Measurements from ENCODE around the gene TMEM125. TPM values are rescaled to one million over a fixed set of nuclear protein-coding genes. Genes with fewer than 3 reads are reported as not detected.

Gene TMEM125
- total RNA-seq, 2 experiments from 2014 or later, result 0.23 TPM; not detected in 1

GRCh38 chr1:43237121-43237520 is 32.7 kb upstream of the TMEM125 start:
- H3K79me2 ChIP-seq (ENCODE audit: insufficient read depth, low read depth, low read length), result no peaks in the 10 kb centered on the region
- H3K4me3 ChIP-seq (ENCODE audit: low read depth, low read length, poor library complexity, severe bottlenecking), result no peak overlapping the region
- no peaks in the 10 kb centered on the region for H3K9me2 ChIP-seq (ENCODE audit: insufficient read depth, low read length)
- no TSS peak for BruUV-seq (replicated peaks)
- no peak overlapping the region for H3K4me2 ChIP-seq (ENCODE audit: low read length)
- no peaks in the 10 kb centered on the region for H3K36me3 ChIP-seq (ENCODE audit: insufficient read depth, low read length)
- TF ChIP-seq CTCF (conservative IDR thresholded peaks at IDR 0.05; ENCODE audit: low read length), result no peak
- no peak for TF ChIP-seq EZH2phosphoT487 (IDR thresholded peaks at IDR 0.05; ENCODE audit: borderline replicate concordance, low read depth, low read length)
- intact Hi-C loops (cut with micrococcal nuclease; ENCODE audit: unreplicated experiment), result no loop called here
- H3K9me3 ChIP-seq (ENCODE audit: low read length), result peaks cover 6% of the 10 kb centered on the region; the same call in 1 of the 2 replicates
- POLR2A ChIA-PET, result no interaction called here
- no peak overlapping the region for H3K27ac ChIP-seq (ENCODE audit: low read depth, low read length, poor library complexity, severe bottlenecking)
- peaks cover 26% of the 10 kb centered on the region for H3K4me1 ChIP-seq (ENCODE audit: insufficient read depth, low read length, poor library complexity, severe bottlenecking)
- no peak overlapping the region for H2AFZ ChIP-seq (ENCODE audit: low read length)
- CTCF ChIA-PET (ENCODE audit: unreplicated experiment), result interaction anchor here (2.3 kb wide), 1 partner anchor 178 kb away, joined by 10 read pairs; no protein-coding TSS in a partner anchor
- no peaks in the 10 kb centered on the region for H4K20me1 ChIP-seq (ENCODE audit: insufficient read depth, low read length)
- DNase-seq (ENCODE audit: low spot score), result no peak

- ChIA-PET CTCF (ENCODE audit: unreplicated experiment) (interaction anchor here (1.4 to 2.3 kb wide), 2 partner anchors 120 to 177 kb away, joined by 3 to 10 read pairs; no protein-coding TSS in a partner anchor), POLR2A (interaction anchor here (0.7 to 2.4 kb wide), 2 partner anchors 19 to 120 kb away, joined by 3 to 11 read pairs; partner anchors contain the start of gene CDC20)
- Histone ChIP-seq H3K9me3 (ENCODE audit: low read length) (peaks cover 6% of the 10 kb centered on the region; the same call in 1 of the 2 replicates), H3K79me2 (ENCODE audit: insufficient read depth, low read depth, low read length) (no peaks in the 10 kb centered on the region), H3K36me3 (ENCODE audit: insufficient read depth, low read length) (no peaks in the 10 kb centered on the region), H3K4me2 (ENCODE audit: low read length) (peak overlapping the region; percentile 64), H2AFZ (ENCODE audit: low read length) (peak overlapping the region; percentile 78; the same call in 1 of the 2 replicates), H3K27ac (ENCODE audit: low read depth, low read length, poor library complexity, severe bottlenecking) (no peak overlapping the region), H3K4me1 (ENCODE audit: insufficient read depth, low read length, poor library complexity, severe bottlenecking) (peaks cover 26% of the 10 kb centered on the region), H4K20me1 (ENCODE audit: insufficient read depth, low read length) (no peaks in the 10 kb centered on the region), H3K4me3 (ENCODE audit: low read depth, low read length, poor library complexity, severe bottlenecking) (no peak overlapping the region), H3K9me2 (ENCODE audit: insufficient read depth, low read length) (no peaks in the 10 kb centered on the region)
- TF ChIP-seq EZH2phosphoT487 (IDR thresholded peaks at IDR 0.05; ENCODE audit: borderline replicate concordance, low read depth, low read length) (no peak), CTCF (conservative IDR thresholded peaks at IDR 0.05; ENCODE audit: low read length) (peak; percentile 81)
- DNase-seq (ENCODE audit: low spot score), result peak; percentile 67
- intact Hi-C loops (cut with micrococcal nuclease; ENCODE audit: unreplicated experiment), result loop anchor here (1.0 kb wide), 2 partner anchors 120 to 176 kb away; partner anchors contain the start of gene CDC20
- BruUV-seq (replicated peaks), result no TSS peak
Observed at GRCh38 chr1:43238085-43238484, 31.7 kb upstream of the TMEM125 start.

GRCh38 chr1:43238991-43239469 is 30.8 kb upstream of the TMEM125 start:
- TF ChIP-seq CTCF (conservative IDR thresholded peaks at IDR 0.05; ENCODE audit: low read length) (no peak), EZH2phosphoT487 (IDR thresholded peaks at IDR 0.05; ENCODE audit: borderline replicate concordance, low read depth, low read length) (no peak)
- intact Hi-C loops (cut with micrococcal nuclease; ENCODE audit: unreplicated experiment), result loop anchor here (1.0 kb wide), 2 partner anchors 119 to 175 kb away; partner anchors contain the start of gene CDC20
- H3K9me2 ChIP-seq (ENCODE audit: insufficient read depth, low read length), result no peaks in the 10 kb centered on the region
- peaks cover 6% of the 10 kb centered on the region; the same call in 1 of the 2 replicates for H3K9me3 ChIP-seq (ENCODE audit: low read length)
- peak; percentile 22 for DNase-seq (ENCODE audit: low spot score)
- ChIA-PET POLR2A (interaction anchor here (0.5 to 2.4 kb wide), 7 partner anchors 20 to 196 kb away, joined by 3 to 11 read pairs (median 3); partner anchors contain the start of genes CDC20, MED8 and SZT2), CTCF (ENCODE audit: unreplicated experiment) (interaction anchor here (0.5 to 2.3 kb wide), 6 partner anchors 8 to 792 kb away, joined by 3 to 10 read pairs (median 3); partner anchors contain the start of gene SLC6A9)
- peak overlapping the region; percentile 40 for H3K4me3 ChIP-seq (ENCODE audit: low read depth, low read length, poor library complexity, severe bottlenecking)
- peaks cover 26% of the 10 kb centered on the region for H3K4me1 ChIP-seq (ENCODE audit: insufficient read depth, low read length, poor library complexity, severe bottlenecking)
- no peaks in the 10 kb centered on the region for H3K36me3 ChIP-seq (ENCODE audit: insufficient read depth, low read length)
- H4K20me1 ChIP-seq (ENCODE audit: insufficient read depth, low read length), result no peaks in the 10 kb centered on the region
- no peaks in the 10 kb centered on the region for H3K79me2 ChIP-seq (ENCODE audit: insufficient read depth, low read depth, low read length)
- no TSS peak for BruUV-seq (replicated peaks)
- H3K27ac ChIP-seq (ENCODE audit: low read depth, low read length, poor library complexity, severe bottlenecking), result peak overlapping the region; percentile 92
- peak overlapping the region; percentile 78 for H2AFZ ChIP-seq (ENCODE audit: low read length)
- peak overlapping the region; percentile 64 for H3K4me2 ChIP-seq (ENCODE audit: low read length)

Data from OCI-LY7 (cell line).